Stomach (tissue), 9 donors: ENCODE measurements around the gene LMCD1. TPM values are rescaled to one million over a fixed set of nuclear protein-coding genes. Genes with fewer than 3 reads are reported as not detected.
A peak's percentile ranks its signal among the peaks of the same experiment; 100 is the strongest.

ENCODE experiments used
- DNase-seq, 2 donors: peaks; one replicate each; pipeline versions ENCODE4 v3.0.0 to v3.0.0-alpha.2; 2013 to 2019
- H3K27ac ChIP-seq, 5 donors: fragments of 200-600 bp in 4 of 5; sonication (generic) in 4 of 5; one replicate each; pipeline ENCODE4 v1.5.1; 2013 to 2019; ENCODE audit warnings: mild to moderate bottlenecking in 1 of 5, moderate library complexity in 1 of 5
- H3K27me3 ChIP-seq, 3 donors: fragments of 200-600 bp; sonication (generic); one replicate each; pipeline ENCODE4 v1.5.1; 2017 to 2019; ENCODE audit warnings: mixed run types in 1 of 3
- H3K36me3 ChIP-seq, 4 donors: fragments of 200-600 bp; sonication (generic); 1 replicate in 3 of 4; 2 replicates in 1 of 4; pipeline ENCODE4 v1.5.1; 2016 to 2019
- H3K4me1 ChIP-seq, 4 donors: fragments of 200-600 bp; sonication (generic); one replicate each; pipeline ENCODE4 v1.5.1; 2016 to 2019
- H3K4me3 ChIP-seq, 4 donors: fragments of 200-600 bp; sonication (generic) in 3 of 4; one replicate each; pipeline ENCODE4 v1.5.1; 2016 to 2019; ENCODE audit warnings: mild to moderate bottlenecking in 1 of 4
- H3K9me3 ChIP-seq, 4 donors: fragments of 200-600 bp; sonication (generic); one replicate each; pipeline ENCODE4 v1.5.1; 2016 to 2019
- CTCF ChIP-seq, 7 experiments: fragments of 450-650 bp in 4 of 7; fragments of 200-600 bp in 3 of 7; sonication (generic) in 3 of 7; IDR thresholded peaks; one replicate each; pipeline ENCODE4 v1.5.1; 2016 to 2019; ENCODE audit warnings: antibody characterized with exemption in 7 of 7, control low read depth in 2 of 7, mild to moderate bottlenecking in 1 of 7
- EP300 ChIP-seq: sonication (generic); formaldehyde crosslinking; IDR thresholded peaks from one replicate; pipeline ENCODE4 v1.6.1; 2017; ENCODE audit warnings: antibody characterized with exemption
- POLR2A ChIP-seq, 4 donors: fragments of 450-650 bp; IDR thresholded peaks; one replicate each; pipeline ENCODE4 v1.6.1; 2016; ENCODE audit warnings: antibody characterized with exemption in 4 of 4, control low read depth in 2 of 4, mild to moderate bottlenecking in 1 of 4, moderate library complexity in 1 of 4
- POLR2AphosphoS5 ChIP-seq, 3 donors: sonication (generic); formaldehyde crosslinking; IDR thresholded peaks; one replicate each; pipeline ENCODE4 v1.6.1; 2016; ENCODE audit warnings: antibody characterized with exemption in 3 of 3
- WGBS, 5 donors: extraction: QIAGEN DNeasy Blood & Tissue Kit in 3 of 5; methylation state at CpG; one replicate each; pipeline versions ENCODE4 v1.1.5 to v1.1.7; 2013 to 2018; 5-methylcytosine and 5-hydroxymethylcytosine counted together
- intact Hi-C: fragments of 100-400 bp; cut with DNase I; formaldehyde crosslinking; loops from one replicate; pipeline ENCODE4 v1.15.1; 2023; ENCODE audit warnings: low total_unique reads
- polyA plus RNA-seq, 3 donors: library from polyadenylated mRNA; stranded (reverse); fragments of 200-250 nt; gene quantifications; one replicate each; pipeline ENCODE4 v1.2.3, GENCODE V29; 2013
- total RNA-seq, 5 donors: library from RNA; depleted of rRNA; stranded (reverse); fragments of >200 nt; gene quantifications; one replicate each; pipeline versions ENCODE4 v1.1.0 to v1.2.3, GENCODE V29; 2014 to 2016
- donor health status: healthy with polysubstance abuse.
- donor health status: Bipolar disorder and iron deficiency.
- donor health status: healthy.

The LMCD1 gene
- total and polyA plus RNA-seq, 8 donors = 0.58 to 60.2 (median 23.7) TPM

DNA sequence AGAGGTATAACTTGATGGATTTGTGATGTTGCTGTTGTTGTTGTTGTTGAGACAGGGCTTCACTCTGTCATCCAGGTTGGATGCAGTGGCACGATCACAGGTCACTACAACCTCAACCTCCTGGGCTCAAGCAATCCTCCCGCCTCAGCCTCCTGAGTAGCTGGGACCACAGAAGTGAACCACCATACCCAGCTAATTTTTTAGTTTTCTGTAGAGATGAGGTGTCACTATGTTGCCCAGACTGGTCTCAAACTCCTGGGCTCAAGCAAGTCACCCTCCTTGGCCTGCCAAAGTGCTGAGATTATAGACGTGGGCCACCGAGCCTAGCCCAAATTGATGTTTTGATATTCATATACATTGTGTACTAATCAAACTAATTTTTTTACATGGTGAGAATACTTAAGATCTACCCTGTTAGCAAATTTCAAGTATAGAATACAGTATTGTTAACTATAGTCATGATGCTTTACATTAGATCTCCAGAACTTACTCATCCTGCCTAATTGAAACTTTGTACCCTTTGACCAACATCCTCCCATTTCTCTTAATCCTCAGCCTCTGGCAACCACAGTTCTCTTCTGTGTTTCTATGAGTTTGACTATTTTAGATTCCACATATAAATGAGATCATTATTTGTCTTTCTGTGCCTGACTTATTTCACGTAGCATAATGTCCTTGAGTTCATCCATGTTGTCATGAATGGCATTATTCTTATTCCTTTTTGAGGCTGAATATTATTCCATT lies 23.2 kb downstream of the LMCD1 start:
- no peaks in the 10 kb centered on the region for H3K9me3 ChIP-seq
- no peak overlapping the region for H3K4me3 ChIP-seq
- H3K27ac ChIP-seq = peak overlapping the region in 2 of 5 donors; percentile 10 to 15
- DNase-seq = no peak
- 83 to 94% (median 90%) methylated on average over 5 of the region's 5 CpGs for WGBS, 5 donors
- no peak for TF ChIP-seq CTCF (IDR thresholded peaks at IDR 0.05)
- TF ChIP-seq EP300 = no peak
- TF ChIP-seq POLR2AphosphoS5 (IDR thresholded peaks at IDR 0.05) = no peak
- TF ChIP-seq POLR2A (IDR thresholded peaks at IDR 0.05) = no peak
- H3K36me3 ChIP-seq = peaks cover 0 to 6% (median 0%) of the 10 kb centered on the region in 4 donors
- intact Hi-C loops = no loop called here
- H3K27me3 ChIP-seq = no peaks in the 10 kb centered on the region
- peaks cover 8 to 23% (median 11%) of the 10 kb centered on the region in 4 donors for H3K4me1 ChIP-seq

DNA sequence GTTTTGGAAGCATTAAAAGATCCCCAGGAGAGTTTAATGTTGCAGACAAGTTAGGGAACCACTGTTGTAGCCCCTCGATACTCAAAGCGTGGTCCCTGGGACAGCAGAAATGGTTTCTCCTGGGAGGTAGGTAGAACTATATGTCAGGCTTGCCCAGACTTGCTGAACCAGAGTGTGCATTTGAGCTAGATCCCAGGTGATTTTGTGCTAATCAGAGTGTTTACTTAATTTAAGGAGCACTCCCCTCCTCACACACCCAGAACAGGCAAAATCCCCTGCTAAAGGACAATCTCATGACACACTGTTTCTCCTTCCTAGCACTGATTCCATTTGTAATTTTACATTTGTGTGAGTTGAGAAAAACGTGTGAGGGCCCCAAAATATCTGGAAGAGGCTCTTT lies 24.3 kb downstream of the LMCD1 start:
- 83 to 93% (median 86%) methylated on average over 3 of the region's 3 CpGs for WGBS, 5 donors
- DNase-seq = no peak
- intact Hi-C loops = no loop called here
- TF ChIP-seq POLR2AphosphoS5 (IDR thresholded peaks at IDR 0.05) = no peak
- no peak for TF ChIP-seq CTCF (IDR thresholded peaks at IDR 0.05)
- no peak for TF ChIP-seq POLR2A (IDR thresholded peaks at IDR 0.05)
- Histone ChIP-seq H3K27me3 (no peaks in the 10 kb centered on the region), H3K36me3 (peaks cover 0 to 15% (median 0%) of the 10 kb centered on the region in 4 donors), H3K27ac (no peak overlapping the region), H3K4me1 (peaks cover 18 to 31% (median 18%) of the 10 kb centered on the region in 4 donors), H3K4me3 (no peak overlapping the region), H3K9me3 (no peaks in the 10 kb centered on the region)

- Histone ChIP-seq H3K36me3 (peaks cover 0 to 15% (median 5%) of the 10 kb centered on the region in 4 donors), H3K9me3 (no peaks in the 10 kb centered on the region), H3K27me3 (no peaks in the 10 kb centered on the region), H3K4me1 (peaks cover 27 to 39% (median 29%) of the 10 kb centered on the region in 4 donors), H3K27ac (peak overlapping the region in 4 of 5 donors; percentile 43 to 75 (median 52)), H3K4me3 (no peak overlapping the region)
- peak in 2 of 3 donors; percentile 13 to 32 for TF ChIP-seq POLR2AphosphoS5 (IDR thresholded peaks at IDR 0.05)
- no peak for TF ChIP-seq CTCF (IDR thresholded peaks at IDR 0.05)
- no peak for TF ChIP-seq EP300
- no peak for TF ChIP-seq POLR2A (IDR thresholded peaks at IDR 0.05)
- peak in 1 of 2 donors; percentile 80 for DNase-seq
- WGBS, 5 donors = 52 to 71% (median 67%) methylated on average over 9 of the region's 9 CpGs
- intact Hi-C loops = no loop called here
Measured at GRCh38 chr3:8529181-8529637, 27.6 kb downstream of the LMCD1 start.

GRCh38 chr3:8529738-8530525 lies 28.3 kb downstream of the LMCD1 start:
- no peak for DNase-seq
- WGBS, 5 donors = 73 to 81% (median 78%) methylated on average over 12 of the region's 12 CpGs
- H3K27me3 ChIP-seq = no peaks in the 10 kb centered on the region
- H3K4me1 ChIP-seq = peaks cover 27 to 41% (median 29%) of the 10 kb centered on the region in 4 donors
- TF ChIP-seq POLR2A (IDR thresholded peaks at IDR 0.05) = no peak
- TF ChIP-seq CTCF (IDR thresholded peaks at IDR 0.05) = no peak
- no peak for TF ChIP-seq POLR2AphosphoS5 (IDR thresholded peaks at IDR 0.05)
- no peak for TF ChIP-seq EP300
- no peaks in the 10 kb centered on the region for H3K9me3 ChIP-seq
- intact Hi-C loops = no loop called here
- H3K27ac ChIP-seq = peak overlapping the region; percentile 20 to 75 (median 43)
- peaks cover 0 to 15% (median 6%) of the 10 kb centered on the region in 4 donors for H3K36me3 ChIP-seq
- no peak overlapping the region for H3K4me3 ChIP-seq
